CD4-positive, alpha-beta T cell treated with Interleukin-17A for 1 hour (primary cell): ENCODE measurements around the gene SECISBP2.

ENCODE experiments used
- DNase-seq: peaks from one replicate; pipeline ENCODE4 v3.0.0-alpha.2; 2020

Gene SECISBP2

GRCh38 chr9:89349607-89350006 lies 31.3 kb downstream of the SECISBP2 start:
- no peak for DNase-seq

GRCh38 chr9:89350988-89351557 lies 32.8 kb downstream of the SECISBP2 start:
- DNase-seq = no peak

GRCh38 chr9:89351584-89352300 lies 33.4 kb downstream of the SECISBP2 start:
- DNase-seq = no peak

GRCh38 chr9:89352451-89352850 lies 34.2 kb downstream of the SECISBP2 start:
- DNase-seq = no peak

- no peak for DNase-seq
These were observed 34.8 kb downstream of the SECISBP2 start for GRCh38 chr9:89352874-89353649.

GRCh38 chr9:89353989-89354388 lies 35.7 kb downstream of the SECISBP2 start:
- DNase-seq = no peak

- no peak for DNase-seq
These were observed 36.2 kb downstream of the SECISBP2 start for GRCh38 chr9:89354471-89354870.

- DNase-seq = no peak
These were observed 38.5 kb downstream of the SECISBP2 start for GRCh38 chr9:89356782-89357181.

- DNase-seq = no peak
These were observed 39.3 kb downstream of the SECISBP2 start for GRCh38 chr9:89357331-89358197.

GRCh38 chr9:89358376-89358916 lies 40.1 kb downstream of the SECISBP2 start:
- DNase-seq = no peak

GRCh38 chr9:89358985-89359384 lies 40.7 kb downstream of the SECISBP2 start:
- DNase-seq = no peak

GRCh38 chr9:89359751-89360261 lies 41.5 kb downstream of the SECISBP2 start:
- no peak for DNase-seq

GRCh38 chr9:89360465-89360864 lies 42.2 kb downstream of the SECISBP2 start:
- no peak for DNase-seq

- no peak for DNase-seq
These were observed 42.7 kb downstream of the SECISBP2 start for GRCh38 chr9:89361031-89361430.

- DNase-seq = no peak
These were observed 43.7 kb downstream of the SECISBP2 start for GRCh38 chr9:89361816-89362646.

GRCh38 chr9:89362647-89363310 lies 44.5 kb downstream of the SECISBP2 start:
- DNase-seq = no peak

- no peak for DNase-seq
These were observed 45.0 kb downstream of the SECISBP2 start for GRCh38 chr9:89363311-89363670.

- DNase-seq = no peak
These were observed 45.8 kb downstream of the SECISBP2 start for GRCh38 chr9:89363921-89364665.

GRCh38 chr9:89364666-89365531 lies 46.6 kb downstream of the SECISBP2 start:
- no peak for DNase-seq
